HuH-7.5 (cell line): Measurements from ENCODE around the gene SWT1.
"Not testable (repeated sequence)": the region's sequence is repeated elsewhere in the genome, so short reads cannot be mapped to it uniquely, and the experiment has no call there.

Experiments
- DNase-seq: peaks from one replicate; pipeline ENCODE4 v3.0.0; 2011; ENCODE audit warnings: low spot score

Gene SWT1

GRCh38 chr1:185319139-185319475 is 162.1 kb downstream of the SWT1 start:
- no peak for DNase-seq

DNA sequence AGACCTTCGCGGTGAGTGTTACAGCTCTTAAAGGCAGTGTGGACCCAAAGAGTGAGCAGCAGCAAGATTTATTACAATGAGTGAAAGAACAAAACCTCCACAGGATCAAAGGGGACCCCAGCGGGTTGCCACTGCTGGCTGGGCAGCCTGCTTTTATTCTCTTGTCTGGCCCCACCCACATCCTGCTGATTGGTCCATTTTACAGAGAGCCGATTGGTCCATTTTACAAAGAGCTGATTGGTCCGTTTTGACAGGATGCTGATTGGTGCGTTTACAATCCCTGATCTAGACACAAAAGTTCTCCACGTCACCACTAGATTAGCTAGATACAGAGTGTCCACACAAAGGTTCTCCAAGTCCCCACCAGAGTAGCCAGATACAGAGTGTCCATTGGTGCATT is 164.1 kb downstream of the SWT1 start:
- not testable (repeated sequence) for DNase-seq

DNA sequence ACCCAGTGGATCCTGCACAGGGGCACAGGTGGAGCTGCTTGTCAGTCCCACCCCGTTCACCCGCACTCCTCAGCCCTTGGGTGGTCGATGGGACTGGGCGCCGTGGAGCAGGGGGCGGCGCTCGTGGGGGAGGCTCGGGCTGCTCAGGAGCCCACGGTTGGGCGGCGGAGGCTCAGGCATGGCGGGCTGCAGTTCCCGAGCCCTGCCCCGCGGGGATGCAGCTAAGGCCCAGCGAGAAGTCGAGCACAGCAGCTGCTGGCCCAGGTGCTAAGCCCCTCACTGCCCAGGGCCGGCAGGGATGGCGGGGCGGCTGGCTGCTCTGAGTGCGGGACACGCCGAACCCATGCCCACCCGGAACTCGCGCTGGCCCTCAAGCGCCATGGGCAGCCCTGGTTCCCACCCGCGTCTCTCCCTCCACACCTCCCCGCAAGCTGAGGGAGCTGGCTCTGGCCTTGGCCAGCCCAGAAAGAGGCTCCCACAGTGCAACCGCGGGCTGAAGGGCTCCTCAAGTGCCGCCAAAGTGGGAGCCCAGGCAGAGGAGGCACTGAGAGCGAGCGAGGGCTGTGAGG is 164.8 kb downstream of the SWT1 start:
- DNase-seq: not testable (repeated sequence)

DNA sequence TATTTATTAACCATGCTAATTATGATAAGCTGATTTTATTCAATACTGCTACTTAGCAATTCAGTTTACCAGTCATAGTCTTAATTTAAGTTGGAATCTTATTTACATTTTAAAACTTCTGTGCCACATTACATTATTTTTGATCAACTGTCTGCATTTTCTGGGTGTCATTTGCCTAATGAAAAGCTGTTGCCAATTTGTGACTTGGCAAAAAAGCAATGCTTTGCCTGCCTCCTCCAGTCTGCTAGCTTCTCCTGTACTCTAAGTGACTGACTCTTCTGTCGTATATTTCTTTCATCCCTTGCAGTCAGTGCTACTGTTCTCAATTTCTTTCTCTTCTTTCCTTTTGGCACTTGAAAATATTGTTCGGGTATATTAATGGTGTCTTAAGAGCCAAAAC is 165.7 kb downstream of the SWT1 start:
- DNase-seq: no peak

DNA sequence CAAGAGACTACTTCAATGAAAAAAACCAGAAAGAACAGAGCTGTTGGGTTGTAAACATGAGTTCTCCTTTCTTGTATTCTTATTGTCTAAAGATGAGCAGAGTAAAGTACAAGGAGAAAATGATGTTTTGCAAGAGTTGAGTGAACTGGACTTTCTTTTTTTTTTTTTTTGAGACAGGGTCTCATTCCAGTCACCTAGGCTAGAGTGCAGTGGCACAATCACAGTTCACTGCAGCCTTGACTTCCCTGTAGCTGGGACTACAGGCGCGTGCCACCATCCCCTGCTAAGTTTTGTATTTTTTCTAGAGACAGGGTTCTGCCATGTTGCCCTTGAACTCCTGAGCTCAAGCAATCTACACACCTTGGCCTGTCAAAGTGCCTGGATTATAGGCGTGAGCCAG is 167.2 kb downstream of the SWT1 start:
- no peak for DNase-seq

DNA sequence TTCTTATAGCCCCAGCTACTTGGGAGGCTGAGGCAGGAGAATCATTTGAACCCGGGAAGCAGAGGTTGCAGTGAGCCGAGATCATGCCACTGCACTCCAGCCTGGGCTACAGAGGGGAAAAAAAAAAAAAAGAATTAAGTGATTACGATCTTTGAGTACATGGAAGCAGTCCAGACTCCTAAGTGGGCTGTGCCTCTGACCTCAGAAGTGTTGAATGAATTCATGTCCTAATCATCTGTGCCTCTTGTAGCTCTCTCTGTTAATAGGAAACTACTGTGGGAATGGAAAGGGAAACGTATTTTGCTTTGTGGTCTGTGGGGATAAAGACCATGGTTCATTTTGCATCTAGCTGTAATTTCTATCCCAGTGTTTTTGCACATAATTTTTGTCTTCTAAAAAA is 168.4 kb downstream of the SWT1 start:
- no peak for DNase-seq

GRCh38 chr1:185328255-185328654 is 171.3 kb downstream of the SWT1 start:
- no peak for DNase-seq

GRCh38 chr1:185334182-185334581 is 177.2 kb downstream of the SWT1 start:
- DNase-seq: no peak

DNA sequence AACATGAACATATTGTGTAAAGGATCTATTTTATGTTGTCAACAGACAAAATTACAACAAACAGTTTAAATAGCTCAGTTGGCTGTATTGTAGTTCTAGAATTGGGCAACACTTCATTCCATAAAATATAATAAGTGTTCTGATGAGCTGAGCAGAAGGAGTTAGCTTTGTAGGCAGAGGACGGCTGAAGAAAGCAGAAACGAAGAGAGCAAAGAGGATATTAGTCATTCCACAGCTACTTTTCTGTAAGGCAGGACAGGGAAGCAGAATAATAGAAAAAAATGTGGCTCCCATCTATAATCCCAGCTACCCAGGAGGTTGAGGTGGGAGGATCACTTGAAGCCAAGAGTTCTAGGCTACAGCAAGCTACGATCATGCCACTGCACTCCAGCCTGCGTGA is 180.3 kb downstream of the SWT1 start:
- no peak for DNase-seq

DNA sequence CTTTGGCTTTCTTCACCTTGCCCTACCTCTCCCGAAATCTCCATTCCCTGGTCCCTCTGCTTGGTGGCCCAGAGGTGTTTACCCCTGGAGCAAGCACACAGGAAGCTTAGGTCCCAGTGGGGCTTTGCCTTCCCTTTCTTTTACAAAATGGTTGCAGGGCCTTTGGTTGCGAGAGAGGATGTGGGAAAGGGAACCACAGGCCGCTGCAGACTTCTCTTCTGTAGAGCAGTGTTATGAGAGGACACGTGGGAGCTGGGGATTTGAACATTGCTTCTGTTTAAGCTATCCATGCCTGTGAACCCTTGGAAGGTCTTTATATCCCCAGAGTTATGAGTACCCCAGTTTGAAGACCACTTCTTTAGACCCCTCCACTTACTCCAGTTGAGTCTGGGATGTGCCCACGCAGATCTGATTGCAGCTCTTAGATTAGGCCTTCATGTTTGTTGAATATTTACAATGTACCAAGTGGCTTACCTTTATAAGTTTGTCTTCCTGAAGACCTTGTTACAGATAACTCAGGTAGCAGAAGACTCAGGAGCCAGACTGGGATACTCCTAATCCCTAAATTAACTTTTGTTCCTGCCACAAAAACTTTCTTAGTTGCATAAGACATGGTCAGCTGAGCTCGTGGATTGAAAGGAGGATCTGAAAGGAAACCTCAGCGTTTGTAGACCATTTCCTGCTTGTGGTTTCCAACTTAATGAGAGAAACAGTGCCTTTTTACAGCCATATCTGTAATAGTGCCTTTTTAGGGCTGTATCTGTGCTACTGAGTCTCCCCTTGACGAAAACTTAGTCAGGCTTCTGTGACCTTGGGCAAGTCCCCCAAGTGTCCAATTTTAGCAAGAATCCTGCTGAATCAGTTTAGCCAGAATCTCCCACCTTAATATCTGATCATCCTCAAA is 182.0 kb downstream of the SWT1 start:
- DNase-seq: no peak

DNA sequence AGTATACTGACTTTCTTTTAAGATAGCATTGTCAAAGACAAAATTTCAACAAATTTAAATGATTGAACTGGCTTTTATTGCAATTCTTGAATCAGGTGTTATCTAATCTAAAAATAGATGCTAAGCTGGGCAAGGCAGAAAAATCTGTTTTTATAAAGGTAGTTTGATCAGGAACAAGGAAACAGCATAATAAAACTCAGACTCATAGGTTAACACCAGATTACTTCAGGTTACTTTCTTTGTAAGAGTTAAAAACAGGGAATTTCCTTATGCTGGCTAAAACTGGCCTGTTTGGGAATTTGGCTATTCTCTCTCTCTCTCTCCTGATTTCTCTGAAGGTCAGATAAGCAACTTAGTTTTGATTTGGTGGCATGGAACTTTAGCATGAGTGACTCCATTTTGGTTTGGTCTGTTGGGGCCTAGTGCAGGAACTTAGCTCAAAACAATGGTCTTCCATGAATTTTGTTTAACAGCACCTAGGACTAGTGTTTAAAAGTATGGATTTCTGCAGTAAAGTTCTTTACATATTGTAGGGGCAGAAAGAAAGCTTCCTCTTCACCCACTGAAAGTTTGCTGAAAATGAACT is 184.3 kb downstream of the SWT1 start:
- no peak for DNase-seq
